ENCODE results near the gene NLRP9.

- TF ChIP-seq ZNF274 (IDR thresholded peaks at IDR 0.05; ENCODE audit: low read depth, low read length) (no peak), SUZ12 (IDR thresholded peaks at IDR 0.05; ENCODE audit: extremely low read depth, insufficient read depth, insufficient read length) (no peak), YY1 (IDR thresholded peaks at IDR 0.05; ENCODE audit: insufficient read depth, insufficient read length) (no peak)
These were observed 71.7 kb downstream of the NLRP9 start for GRCh38 chr19:55666343-55667005.

All from NT2/D1 (cell line).